ENCODE data around the gene SLC26A3.

SLC26A3 gene

GRCh38 chr7:107743567-107744344 lies 59.3 kb downstream of the SLC26A3 start, which contains the start of gene CBLL1:
TSS of gene CBLL1 (plus strand) at chr7:107744142. CDS start at chr7:107744164, 22 bp downstream.
- DNase-seq: peak; percentile 91

GRCh38 chr7:107742678-107743566 lies 60.1 kb downstream of the SLC26A3 start:
- DNase-seq: no peak

DNA sequence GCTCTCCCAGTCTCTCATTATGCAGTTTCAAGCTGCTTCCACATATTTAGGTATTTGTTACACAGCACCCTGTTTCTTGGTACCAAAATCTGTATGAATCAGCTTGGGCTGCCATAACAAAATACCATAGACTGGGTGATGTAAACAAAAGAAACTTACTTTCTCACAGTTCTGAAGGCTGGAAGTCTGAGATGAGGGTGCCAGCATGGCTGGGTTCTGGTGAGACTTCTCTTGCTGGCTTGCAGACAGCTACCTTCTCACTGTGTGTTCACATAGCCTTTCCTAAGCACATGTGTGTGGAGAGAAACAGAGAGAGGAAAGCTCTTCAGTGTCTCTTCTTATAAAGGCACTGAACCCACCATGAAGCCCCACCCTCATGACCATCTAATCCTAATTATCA lies 74.7 kb downstream of the SLC26A3 start:
- no peak for DNase-seq

DNA sequence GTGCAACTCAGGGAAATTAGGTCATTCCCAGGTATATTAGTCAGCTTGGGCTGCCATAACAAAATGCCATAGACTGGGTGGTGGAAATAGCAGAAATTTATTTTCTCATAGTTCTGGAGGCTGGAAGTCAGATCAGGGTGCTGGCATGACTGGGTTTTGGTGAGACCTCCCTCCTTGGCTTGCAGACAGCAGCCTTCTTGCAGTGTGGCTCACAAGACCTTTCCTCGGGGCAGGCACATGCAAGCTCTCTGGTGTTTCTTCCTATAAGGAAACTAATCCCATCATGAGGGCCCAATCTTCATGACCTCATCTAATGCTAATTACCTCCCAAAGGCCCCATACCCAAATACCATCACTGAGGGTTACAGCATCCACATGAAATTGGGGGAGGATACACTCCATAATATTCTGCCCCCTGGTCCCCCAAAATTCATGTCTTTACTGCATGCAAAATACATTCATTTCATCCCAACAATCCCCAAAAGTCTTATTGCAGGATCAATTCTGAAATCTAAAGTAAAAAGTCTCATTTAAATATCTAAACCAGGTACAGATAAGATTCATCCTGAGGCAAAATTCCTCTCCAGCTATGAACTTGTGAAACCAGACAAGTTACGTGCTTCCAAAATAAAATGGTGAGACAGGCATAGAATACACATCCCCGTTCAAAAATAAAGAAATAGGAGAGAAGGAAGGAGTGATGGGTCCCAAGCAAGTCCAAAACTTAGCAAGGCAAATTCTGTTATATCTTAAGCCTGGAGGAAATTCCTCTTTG lies 76.5 kb downstream of the SLC26A3 start:
- DNase-seq: no peak

DNA sequence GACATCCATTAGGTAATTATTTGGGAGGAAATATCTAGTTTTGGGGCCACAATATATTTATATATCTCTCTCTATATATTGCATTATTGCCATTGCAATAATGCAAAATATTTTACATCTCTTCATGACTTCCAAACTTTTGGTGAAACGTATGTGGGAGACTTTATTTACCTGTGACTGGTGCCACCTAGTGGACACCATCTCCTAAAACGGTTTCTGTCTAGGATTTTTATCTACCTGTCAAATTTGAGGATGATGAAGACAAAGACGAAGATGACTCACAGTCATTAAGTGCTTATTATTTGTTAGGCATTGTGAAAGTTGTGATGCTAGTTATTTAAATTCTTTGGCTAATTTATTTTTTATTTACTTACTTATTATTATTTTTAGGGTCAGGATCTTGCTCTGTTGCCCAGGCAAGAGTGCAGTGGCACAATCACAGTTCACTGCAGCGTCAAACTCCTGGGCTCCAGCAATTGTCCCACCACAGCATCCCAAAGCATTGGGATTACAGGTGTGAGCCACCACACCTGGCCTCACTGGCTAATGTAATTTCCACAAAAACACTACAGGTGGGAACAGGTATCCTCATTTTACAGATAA lies 77.8 kb downstream of the SLC26A3 start:
- DNase-seq: peak; percentile 59

DNA sequence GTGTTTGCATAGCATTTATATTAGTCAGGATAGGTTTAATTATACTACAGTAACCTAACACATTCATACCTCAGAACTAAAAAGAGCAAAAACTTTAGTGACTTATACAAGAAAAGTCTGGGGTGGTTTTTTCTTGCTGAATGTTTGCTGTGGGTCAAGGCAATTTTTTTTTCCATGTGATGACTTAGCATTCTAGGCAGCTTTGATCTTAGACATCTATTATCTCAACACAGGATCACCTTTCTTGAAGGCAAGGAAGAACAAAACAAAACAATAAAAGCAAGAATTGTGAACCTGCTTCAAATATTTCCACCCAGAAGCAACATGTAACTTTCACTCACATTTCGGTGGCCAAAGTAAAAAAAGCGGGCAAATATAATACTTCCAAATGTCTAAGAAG lies 79.8 kb downstream of the SLC26A3 start:
- no peak for DNase-seq

GRCh38 chr7:107721286-107721685 lies 81.7 kb downstream of the SLC26A3 start:
- no peak for DNase-seq

DNA sequence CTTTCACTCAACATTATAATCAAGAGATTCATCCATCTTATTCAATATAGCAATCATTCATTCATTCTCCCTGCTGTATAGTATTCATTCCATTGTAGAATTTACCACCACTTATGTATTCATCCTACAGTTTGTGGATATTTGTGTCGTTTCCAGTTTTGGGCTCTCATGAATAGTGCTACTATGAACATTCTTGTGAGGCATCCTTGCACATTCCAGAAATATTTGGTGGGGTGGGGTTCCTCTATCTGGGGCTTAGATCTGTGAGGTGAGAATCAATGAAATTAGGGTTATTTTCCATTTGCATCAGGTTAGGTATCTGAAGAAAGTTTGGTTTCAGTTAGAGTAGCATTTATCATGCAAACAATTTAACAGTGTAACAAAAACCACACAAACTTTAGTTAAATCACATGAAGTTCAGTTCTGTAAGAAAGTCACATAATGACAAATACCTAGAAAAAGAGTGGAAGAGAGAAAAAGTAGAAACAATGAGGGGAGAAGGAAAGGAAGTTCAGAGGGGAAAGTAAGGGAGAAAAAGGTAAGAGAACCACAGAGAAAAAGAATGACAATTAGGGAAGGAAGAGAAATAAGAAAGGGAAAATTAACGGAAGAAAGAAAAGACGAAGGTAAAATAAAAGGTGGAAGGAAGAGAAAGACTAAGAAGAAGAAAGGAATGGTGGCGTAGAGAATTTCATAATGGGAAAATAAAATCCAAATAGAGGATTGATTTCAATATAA lies 84.4 kb downstream of the SLC26A3 start:
- no peak for DNase-seq

DNA sequence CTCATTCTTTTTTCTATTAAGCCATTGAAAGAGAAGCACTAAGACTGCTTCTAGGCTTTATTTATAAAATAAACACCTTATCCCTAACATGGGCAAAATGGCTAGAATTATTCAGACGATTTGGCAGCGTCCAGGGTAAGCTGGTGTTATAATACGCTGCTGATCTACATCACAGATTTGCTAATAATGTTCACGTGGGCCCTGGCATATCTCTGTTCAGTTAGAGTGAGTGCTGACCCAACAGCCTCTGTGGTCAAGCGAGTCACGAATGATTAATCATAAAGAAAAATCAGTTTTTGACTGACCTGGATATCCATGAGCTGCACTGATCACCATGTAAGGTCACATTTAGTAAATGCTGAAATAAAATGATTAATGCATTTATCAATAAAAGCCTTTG lies 87.5 kb downstream of the SLC26A3 start:
- no peak for DNase-seq
